B cell (primary cell): ENCODE measurements around the gene ATP9B. TPM values are rescaled to one million over a fixed set of nuclear protein-coding genes. Genes with fewer than 3 reads are reported as not detected.

ENCODE experiments used
- ATAC-seq: fragments of 200-7000 bp; cut with Tn5 transposase; one replicate; pipeline ENCODE4 v1.10.0; 2021; ENCODE audit warnings: low read depth, mild to moderate bottlenecking, moderate number of reproducible peaks, moderate library complexity
- CTCF ChIA-PET: fragments of 350-600 bp; sonication (Branson Sonifier 250); formaldehyde crosslinking; loops from one replicate; lab custom pipeline; 2021; ENCODE audit warnings: antibody characterized with exemption, inconsistent platforms; lab: Charles Lee
- POLR2A ChIA-PET: fragments of 350-600 bp; sonication (Branson Sonifier 250); formaldehyde crosslinking; loops from one replicate; lab custom pipeline; 2021; ENCODE audit warnings: antibody characterized with exemption; lab: Charles Lee
- DNase-seq: peaks from one replicate; pipeline ENCODE4 v3.0.0; 2013
- H2AFZ ChIP-seq: 2 replicates; pipeline ENCODE4 v1.6.1; 2012; ENCODE audit warnings: mild to moderate bottlenecking, low read depth, low read length; ENCODE audit not compliant: insufficient read depth, poor library complexity, severe bottlenecking
- H3K27ac ChIP-seq, 2 donors: 1 replicate in 1 of 2; 2 replicates in 1 of 2; pipeline ENCODE4 v1.5.1; 2012 to 2013; ENCODE audit warnings: low read length in 2 of 2, mild to moderate bottlenecking in 2 of 2, moderate library complexity in 1 of 2
- H3K27me3 ChIP-seq, 4 experiments: fragments of 200-600 bp in 1 of 4; sonication (generic) in 1 of 4; replicated peaks in 1 of 4; 1 replicate in 2 of 4; 2 replicates in 2 of 4; pipeline versions ENCODE4 v1.6.1 to v1.7.0; 2013 to 2016; ENCODE audit warnings: low read length in 3 of 4, mild to moderate bottlenecking in 2 of 4, mixed read lengths in 1 of 4, moderate library complexity in 1 of 4; ENCODE audit not compliant: insufficient read depth in 4 of 4, control insufficient read depth in 3 of 4; ENCODE audit errors: control extremely low read depth in 1 of 4
- H3K36me3 ChIP-seq, 2 experiments: replicated peaks in 1 of 2; 1 replicate in 1 of 2; 2 replicates in 1 of 2; pipeline versions ENCODE4 v1.6.1 to v1.7.1; 2013; ENCODE audit warnings: low read length in 1 of 2; ENCODE audit not compliant: insufficient read depth in 2 of 2, control insufficient read depth in 1 of 2; ENCODE audit errors: control extremely low read depth in 1 of 2, extremely low read depth in 1 of 2
- H3K4me1 ChIP-seq, 2 donors: fragments of 200-600 bp in 1 of 2; sonication (generic) in 1 of 2; 1 replicate in 1 of 2; 2 replicates in 1 of 2; pipeline versions ENCODE4 v1.5.1 to v1.6.1; 2013 to 2017; ENCODE audit warnings: low read length in 2 of 2; ENCODE audit not compliant: control insufficient read depth in 2 of 2, insufficient read depth in 2 of 2
- H3K4me2 ChIP-seq: replicated peaks from 2 replicates; pipeline ENCODE3; 2012; ENCODE audit warnings: mild to moderate bottlenecking, low read depth, low read length; ENCODE audit not compliant: poor library complexity, severe bottlenecking
- H3K4me3 ChIP-seq, 5 experiments: fragments of 200-600 bp in 1 of 5; sonication (generic) in 1 of 5; 1 replicate in 3 of 5; 2 replicates in 2 of 5; pipeline versions ENCODE4 v1.5.1 to v1.7.0; 2011 to 2016; ENCODE audit warnings: low read length in 4 of 5, mild to moderate bottlenecking in 4 of 5, low read depth in 2 of 5, control low read depth in 1 of 5, moderate library complexity in 1 of 5; ENCODE audit not compliant: insufficient read depth in 1 of 5; ENCODE audit errors: control extremely low read depth in 1 of 5, extremely low read depth in 1 of 5
- H3K79me2 ChIP-seq: fragments of 200-600 bp; sonication (generic); one replicate; pipeline ENCODE4 v1.6.0; 2016; ENCODE audit warnings: low read length; ENCODE audit not compliant: control insufficient read depth, insufficient read depth
- H3K9ac ChIP-seq: fragments of 200-600 bp; sonication (generic); 2 replicates; pipeline ENCODE4 v1.6.1; 2017; ENCODE audit warnings: mild to moderate bottlenecking, low read length, moderate library complexity
- H3K9me3 ChIP-seq, 3 donors: one replicate each; pipeline versions ENCODE4 v1.6.1 to v1.7.1; 2013; ENCODE audit warnings: low read length in 2 of 3; ENCODE audit not compliant: control insufficient read depth in 2 of 3, insufficient read depth in 1 of 3; ENCODE audit errors: control extremely low read depth in 1 of 3
- H4K20me1 ChIP-seq: 2 replicates; pipeline ENCODE4 v1.6.0; 2012; ENCODE audit warnings: mild to moderate bottlenecking, low read length; ENCODE audit not compliant: insufficient read depth, control insufficient read depth, poor library complexity, severe bottlenecking
- H3K27ac Mint-ChIP-seq: one replicate; pipeline ENCODE4 v1.8.0; 2021; ENCODE audit warnings: mixed read lengths
- H3K27me3 Mint-ChIP-seq: one replicate; pipeline ENCODE4 v1.8.0; 2021; ENCODE audit warnings: mixed read lengths
- H3K4me1 Mint-ChIP-seq: one replicate; pipeline ENCODE4 v1.8.0; 2021; ENCODE audit warnings: mixed read lengths
- H3K4me3 Mint-ChIP-seq: one replicate; pipeline ENCODE4 v1.8.0; 2021; ENCODE audit warnings: mixed read lengths
- H3K9me3 Mint-ChIP-seq: one replicate; pipeline ENCODE4 v1.8.0; 2022; ENCODE audit warnings: mixed read lengths; ENCODE audit not compliant: insufficient read depth
- EZH2 ChIP-seq: IDR thresholded peaks from 2 replicates; pipeline ENCODE4 v1.6.1; 2012; ENCODE audit warnings: borderline replicate concordance, low read depth, mild to moderate bottlenecking, moderate library complexity, low read length; ENCODE audit not compliant: insufficient read depth, poor library complexity, severe bottlenecking
- WGBS: methylation state at CpG from one replicate; pipeline ENCODE4 v1.1.5; 2013; ENCODE audit warnings: missing lambda C conversion rate; ENCODE audit not compliant: insufficient coverage; 5-methylcytosine and 5-hydroxymethylcytosine counted together
- intact Hi-C: fragments of 100-400 bp; cut with micrococcal nuclease; formaldehyde crosslinking; loops from one replicate; pipeline ENCODE4 v1.10.0; 2022
- polyA plus RNA-seq: library from polyadenylated mRNA; depleted of rRNA; stranded (reverse); fragments of >200 nt; gene quantifications from 2 replicates; pipeline ENCODE4 v1.2.3, GENCODE V29; 2012
- total RNA-seq, 2 donors: library from RNA; stranded (reverse); fragments of 120-200 nt in 1 of 2; gene quantifications; 1 replicate in 1 of 2; 2 replicates in 1 of 2; pipeline versions ENCODE4 v1.2.3 to v1.2.4, GENCODE V29; 2013 to 2022
- TF ChIP-seq, protein P1 (sequence below): fragments of 200-600 bp; IDR thresholded peaks from one replicate; pipeline ENCODE4 v1.8.0; 2022; ENCODE audit warnings: antibody characterized with exemption, mild to moderate bottlenecking

The ATP9B gene
- total and polyA plus RNA-seq, 2 donors (not counting 1 experiment from before 2014, with no cell fraction given), result 34.3 to 71.7 TPM

DNA sequence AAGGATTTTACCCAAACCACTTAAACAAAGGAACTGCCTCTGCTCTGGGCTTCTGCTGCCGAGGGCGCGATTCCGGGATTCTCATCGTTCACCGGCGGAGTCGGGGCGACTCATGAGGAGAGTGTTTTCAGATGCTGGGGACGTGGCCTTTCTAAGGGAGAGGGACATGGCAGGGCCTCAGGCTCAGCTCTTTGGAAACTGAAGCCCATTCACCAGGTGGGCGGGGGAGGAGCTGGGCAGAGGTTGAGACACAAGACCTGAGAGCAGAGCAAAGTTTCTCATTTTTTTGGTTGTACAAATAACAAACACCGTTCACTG, 356.3 kb downstream of the ATP9B start:
- Histone ChIP-seq H3K9me3 (no peaks in the 10 kb centered on the region), H3K4me1 (peaks cover 0 to 16% of the 10 kb centered on the region in 2 donors), H3K4me3 (no peak overlapping the region), H3K79me2 (peaks cover 100% of the 10 kb centered on the region), H3K27me3 (no peaks in the 10 kb centered on the region), H2AFZ (no peak overlapping the region), H3K9ac (no peak overlapping the region), H3K4me2 (no peak overlapping the region), H4K20me1 (peaks cover 100% of the 10 kb centered on the region), H3K36me3 (peaks cover 2 to 47% of the 10 kb centered on the region in 2 experiments), H3K27ac (no peak overlapping the region)
- intact Hi-C loops, result no loop called here
- Mint-ChIP-seq H3K27ac (peak overlapping the region; percentile 72), H3K4me1 (peaks cover 46% of the 10 kb centered on the region), H3K4me3 (no peak overlapping the region), H3K9me3 (no peaks in the 10 kb centered on the region), H3K27me3 (no peaks in the 10 kb centered on the region)
- TF ChIP-seq EZH2, result no peak
- TF ChIP-seq, protein P1, sequence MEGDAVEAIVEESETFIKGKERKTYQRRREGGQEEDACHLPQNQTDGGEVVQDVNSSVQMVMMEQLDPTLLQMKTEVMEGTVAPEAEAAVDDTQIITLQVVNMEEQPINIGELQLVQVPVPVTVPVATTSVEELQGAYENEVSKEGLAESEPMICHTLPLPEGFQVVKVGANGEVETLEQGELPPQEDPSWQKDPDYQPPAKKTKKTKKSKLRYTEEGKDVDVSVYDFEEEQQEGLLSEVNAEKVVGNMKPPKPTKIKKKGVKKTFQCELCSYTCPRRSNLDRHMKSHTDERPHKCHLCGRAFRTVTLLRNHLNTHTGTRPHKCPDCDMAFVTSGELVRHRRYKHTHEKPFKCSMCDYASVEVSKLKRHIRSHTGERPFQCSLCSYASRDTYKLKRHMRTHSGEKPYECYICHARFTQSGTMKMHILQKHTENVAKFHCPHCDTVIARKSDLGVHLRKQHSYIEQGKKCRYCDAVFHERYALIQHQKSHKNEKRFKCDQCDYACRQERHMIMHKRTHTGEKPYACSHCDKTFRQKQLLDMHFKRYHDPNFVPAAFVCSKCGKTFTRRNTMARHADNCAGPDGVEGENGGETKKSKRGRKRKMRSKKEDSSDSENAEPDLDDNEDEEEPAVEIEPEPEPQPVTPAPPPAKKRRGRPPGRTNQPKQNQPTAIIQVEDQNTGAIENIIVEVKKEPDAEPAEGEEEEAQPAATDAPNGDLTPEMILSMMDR, result no peak
- ATAC-seq, result no peak
- 99% methylated on average over 10 of the region's 12 CpGs for WGBS
- ChIA-PET POLR2A (no interaction called here), CTCF (no interaction called here)
- no peak for DNase-seq

DNA sequence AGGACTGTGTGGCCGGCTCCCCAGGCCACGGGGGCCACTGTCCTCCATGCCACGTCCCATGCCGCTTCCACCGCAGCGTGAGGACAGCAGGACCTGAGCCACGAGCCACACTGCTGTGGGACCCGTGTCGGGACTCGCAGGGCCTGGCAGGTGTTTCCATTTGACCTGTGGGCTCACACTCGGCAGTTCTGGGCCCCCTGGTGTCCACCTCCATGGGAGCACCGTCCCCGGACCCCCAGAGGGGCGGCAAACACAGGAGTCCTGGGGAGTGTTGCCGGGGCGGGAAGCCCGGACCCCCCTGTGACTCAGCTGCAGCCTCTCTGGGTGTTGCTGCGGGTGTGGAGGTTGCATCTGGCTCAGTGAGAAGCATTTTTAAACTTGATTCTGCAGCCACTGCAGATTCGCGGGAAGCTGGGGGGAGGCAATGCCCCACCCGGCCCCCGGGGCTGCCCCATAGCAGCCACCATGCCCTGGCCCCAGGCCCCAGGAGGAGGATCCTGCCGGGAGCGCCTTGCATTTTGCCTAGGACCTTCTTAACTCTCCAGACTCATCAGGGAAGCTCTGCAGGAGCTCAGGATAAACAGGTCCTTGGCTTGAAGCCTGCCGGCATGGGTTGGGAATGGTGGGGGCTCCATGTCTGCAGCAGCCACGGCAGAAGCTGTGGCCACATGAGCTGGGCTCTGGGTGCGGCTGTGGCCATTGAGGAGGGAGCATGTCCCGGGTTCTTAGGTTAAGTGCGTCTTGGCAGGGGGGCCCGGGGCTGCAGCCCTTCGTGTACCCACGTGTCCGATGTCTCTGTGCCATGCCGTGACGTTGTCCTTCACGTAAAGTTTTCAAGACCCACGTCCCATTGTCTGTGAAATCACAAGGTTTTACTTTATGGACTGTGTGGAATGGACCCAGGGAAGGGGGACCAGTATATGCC, 357.4 kb downstream of the ATP9B start:
- Mint-ChIP-seq H3K4me1 (peaks cover 44% of the 10 kb centered on the region), H3K9me3 (no peaks in the 10 kb centered on the region), H3K27me3 (no peaks in the 10 kb centered on the region), H3K27ac (no peak overlapping the region), H3K4me3 (no peak overlapping the region)
- intact Hi-C loops, result no loop called here
- no peak overlapping the region for H3K4me3 ChIP-seq
- H3K4me2 ChIP-seq, result no peak overlapping the region
- H3K9me3 ChIP-seq, result no peaks in the 10 kb centered on the region
- H3K4me1 ChIP-seq, result peaks cover 0 to 12% of the 10 kb centered on the region in 2 donors
- H3K36me3 ChIP-seq, result peaks cover 2 to 37% of the 10 kb centered on the region in 2 experiments
- H3K27me3 ChIP-seq, result no peaks in the 10 kb centered on the region
- ChIA-PET CTCF (interaction anchor here (0.8 to 1.2 kb wide), 2 partner anchors 9 to 33 kb away, joined by 3 read pairs; no protein-coding TSS in a partner anchor), POLR2A (no interaction called here)
- no peak overlapping the region for H2AFZ ChIP-seq
- ATAC-seq (no peak), DNase-seq (no peak)
- H3K9ac ChIP-seq, result no peak overlapping the region
- WGBS, result 96% methylated on average over 36 of the region's 37 CpGs
- peaks cover 100% of the 10 kb centered on the region for H3K79me2 ChIP-seq
- H4K20me1 ChIP-seq, result peaks cover 100% of the 10 kb centered on the region
- TF ChIP-seq, protein P1, result no peak
- no peak for TF ChIP-seq EZH2
- no peak overlapping the region for H3K27ac ChIP-seq
